UCSD-AML1 (cell line): ENCODE results near the gene DNAJC28.
"Not testable (repeated sequence)": the region's sequence is repeated elsewhere in the genome, so short reads cannot be mapped to it uniquely, and the experiment has no call there.

ENCODE experiments used
- DNase-seq: peaks from one replicate; lab custom pipeline; 2025; ENCODE audit not compliant: unreplicated experiment; lab: John Stamatoyannopoulos, UW

DNAJC28 gene, protein sequence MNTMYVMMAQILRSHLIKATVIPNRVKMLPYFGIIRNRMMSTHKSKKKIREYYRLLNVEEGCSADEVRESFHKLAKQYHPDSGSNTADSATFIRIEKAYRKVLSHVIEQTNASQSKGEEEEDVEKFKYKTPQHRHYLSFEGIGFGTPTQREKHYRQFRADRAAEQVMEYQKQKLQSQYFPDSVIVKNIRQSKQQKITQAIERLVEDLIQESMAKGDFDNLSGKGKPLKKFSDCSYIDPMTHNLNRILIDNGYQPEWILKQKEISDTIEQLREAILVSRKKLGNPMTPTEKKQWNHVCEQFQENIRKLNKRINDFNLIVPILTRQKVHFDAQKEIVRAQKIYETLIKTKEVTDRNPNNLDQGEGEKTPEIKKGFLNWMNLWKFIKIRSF

GRCh38 chr21:33491373-33492102 is at the start of gene DNAJC28:
Gene DNAJC28, minus strand, starts transcription at chr21:33491716. Its CDS starts 2,323 bp downstream, at chr21:33489393.
- peak; percentile 94 for DNase-seq

DNA sequence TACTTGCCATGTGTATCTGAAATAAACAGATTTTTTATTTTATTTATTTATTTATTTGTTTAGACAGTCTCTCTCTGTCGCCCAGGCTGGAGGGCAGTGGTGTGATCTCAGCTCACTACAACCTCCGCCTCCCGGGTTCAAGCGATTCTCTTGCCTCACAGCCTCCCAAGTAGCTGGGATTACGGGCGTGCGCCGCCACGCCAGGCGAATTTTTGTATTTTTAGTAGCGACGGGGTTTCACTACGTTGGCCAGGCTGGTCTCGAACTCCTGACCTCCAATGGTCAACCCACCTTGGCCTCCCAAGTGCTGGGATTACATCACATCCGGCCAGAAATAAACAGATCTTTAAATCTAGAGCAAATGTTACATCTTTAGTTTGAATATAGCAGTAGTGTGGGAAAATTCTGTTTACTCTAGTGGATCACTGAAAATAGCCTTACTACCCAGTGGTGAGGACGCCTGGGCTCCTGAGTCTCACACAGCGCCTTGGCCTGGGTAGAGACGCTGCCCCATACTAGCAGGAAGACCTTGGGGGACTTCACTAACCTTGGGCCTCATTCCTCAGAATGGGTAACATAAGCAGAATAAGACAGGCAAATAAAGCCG is 49.7 kb upstream of the DNAJC28 start:
- peak; percentile 46 for DNase-seq

DNA sequence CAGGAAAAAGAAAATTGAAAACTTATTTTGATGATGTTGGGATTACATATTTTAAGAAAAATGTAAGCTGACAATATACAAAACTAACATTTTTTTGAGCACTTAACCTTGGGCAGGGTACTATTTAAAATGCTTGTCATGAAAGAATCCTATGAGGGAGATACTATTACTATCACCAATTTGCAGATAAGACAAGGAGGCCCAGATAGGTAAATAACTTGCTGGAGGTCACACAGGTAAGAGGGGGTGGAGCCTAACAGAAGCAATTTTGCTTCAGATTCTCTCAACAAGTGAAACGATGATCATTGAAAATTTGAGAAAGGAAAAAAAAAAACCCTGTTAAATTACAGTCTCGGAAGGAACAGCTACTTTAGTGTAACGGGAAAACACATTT is 49.2 kb upstream of the DNAJC28 start:
- no peak for DNase-seq

GRCh38 chr21:33539616-33540015 is 48.1 kb upstream of the DNAJC28 start:
- DNase-seq, result no peak

- no peak for DNase-seq
Observed at GRCh38 chr21:33537212-33537611, 45.7 kb upstream of the DNAJC28 start.

GRCh38 chr21:33531007-33531406 is 39.5 kb upstream of the DNAJC28 start:
- no peak for DNase-seq

DNA sequence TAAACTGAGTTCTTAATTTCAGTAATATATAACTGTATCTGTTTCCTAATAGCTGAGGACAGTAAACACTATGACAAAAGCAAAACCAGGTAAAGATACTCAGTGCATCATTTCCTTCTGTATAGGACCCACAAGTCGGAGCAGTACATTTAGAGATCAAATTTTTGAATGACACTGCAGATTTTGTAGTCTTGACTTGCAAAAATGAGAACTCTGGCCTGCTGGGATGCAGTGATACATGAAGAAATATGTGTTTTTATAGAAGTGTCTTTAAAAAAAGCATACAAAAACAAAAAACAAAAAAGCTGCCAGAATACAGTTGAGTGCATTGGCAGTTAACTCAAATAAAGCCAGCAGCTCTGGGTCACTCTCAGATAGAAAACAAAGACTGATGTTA is 31.4 kb upstream of the DNAJC28 start:
- DNase-seq, result no peak

GRCh38 chr21:33522297-33522952 is 30.9 kb upstream of the DNAJC28 start:
- no peak for DNase-seq

- DNase-seq, result no peak
Observed at GRCh38 chr21:33518899-33519298, 27.4 kb upstream of the DNAJC28 start.

DNA sequence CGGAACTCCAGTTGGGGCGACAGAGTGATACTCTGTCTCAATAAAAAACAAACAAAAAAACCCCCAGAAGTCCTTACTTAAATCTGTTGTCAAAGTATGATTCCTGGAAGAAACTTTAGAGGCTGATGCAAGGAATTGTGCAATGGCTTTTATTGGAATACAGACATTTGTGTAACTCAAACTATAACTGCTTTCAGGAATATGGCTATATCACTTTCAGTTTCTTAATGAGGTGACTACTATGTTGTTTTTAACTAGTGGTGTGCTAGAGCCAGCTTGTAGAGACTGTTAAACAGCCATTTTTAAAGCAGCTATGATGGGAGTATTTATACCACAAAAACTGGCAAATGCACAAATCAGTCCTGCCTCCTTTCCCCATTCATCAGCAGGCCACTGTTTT is 22.7 kb upstream of the DNAJC28 start:
- no peak for DNase-seq

DNA sequence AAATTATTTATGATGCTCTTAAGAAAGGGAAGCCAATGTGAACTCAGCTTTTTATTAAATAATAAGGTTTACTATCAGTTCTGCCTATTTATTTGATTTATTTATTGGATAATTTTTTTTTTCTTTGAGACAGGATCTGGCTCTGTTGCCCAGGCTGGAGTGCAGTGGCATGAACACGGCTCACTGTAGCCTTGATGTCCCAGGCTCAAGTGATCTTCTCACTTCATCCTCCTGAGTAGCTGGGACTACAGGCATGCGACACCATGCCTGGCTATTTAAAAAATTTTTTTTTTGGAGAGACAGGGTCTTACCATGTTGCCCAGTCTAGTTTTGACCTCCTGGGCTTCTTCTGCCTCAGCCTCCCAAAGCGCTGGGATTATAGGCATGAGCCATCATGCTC is 21.0 kb upstream of the DNAJC28 start:
- DNase-seq, result no peak

GRCh38 chr21:33511639-33512038 is 20.1 kb upstream of the DNAJC28 start:
- no peak for DNase-seq

- DNase-seq, result no peak
Observed at GRCh38 chr21:33510826-33511225, 19.3 kb upstream of the DNAJC28 start.

GRCh38 chr21:33507003-33507402 is 15.5 kb upstream of the DNAJC28 start:
- not testable (repeated sequence) for DNase-seq

GRCh38 chr21:33505833-33506232 is 14.3 kb upstream of the DNAJC28 start:
- DNase-seq, result no peak

DNA sequence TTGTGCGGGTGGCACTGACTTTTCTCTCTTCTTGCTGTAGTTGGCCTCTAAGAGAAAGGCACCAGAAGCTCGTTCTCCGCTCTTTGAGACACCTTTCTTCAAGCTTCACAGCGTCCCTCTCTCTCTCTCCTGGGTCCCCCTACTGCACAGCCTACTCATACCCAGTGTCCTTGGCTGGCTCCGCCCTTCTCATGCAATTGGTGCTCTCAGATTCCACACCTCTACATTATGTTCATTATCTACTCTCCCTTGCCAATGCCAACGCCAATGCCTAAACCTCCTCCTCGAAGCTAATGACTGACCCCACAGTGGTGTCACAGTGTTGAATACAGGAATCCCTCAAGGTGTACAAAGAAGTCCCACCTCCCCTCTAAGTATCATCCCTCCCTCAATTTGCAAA is 4.8 kb upstream of the DNAJC28 start:
- no peak for DNase-seq

- no peak for DNase-seq
Observed at GRCh38 chr21:33495743-33496142, 4.2 kb upstream of the DNAJC28 start.

- no peak for DNase-seq
Observed at GRCh38 chr21:33493756-33494155, 2.2 kb upstream of the DNAJC28 start.

DNA sequence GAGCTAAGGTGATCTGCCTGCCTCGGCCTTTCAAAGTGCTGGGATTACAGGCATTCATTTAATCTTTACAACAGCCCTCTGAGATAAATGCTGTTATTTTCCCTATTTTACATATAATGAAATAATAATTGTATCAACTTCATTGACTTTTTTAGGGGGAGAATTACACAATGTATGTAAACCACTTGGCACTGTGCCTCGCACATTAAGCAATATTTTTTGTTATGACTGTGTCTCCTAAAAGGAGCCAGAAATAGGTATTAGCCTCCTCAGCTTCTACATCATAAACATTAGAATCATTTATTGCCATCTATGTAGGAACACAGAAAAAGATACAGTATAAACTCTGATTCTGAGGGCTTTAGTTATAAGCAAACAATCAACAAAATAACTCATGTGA is 1.1 kb upstream of the DNAJC28 start:
- DNase-seq, result no peak

DNA sequence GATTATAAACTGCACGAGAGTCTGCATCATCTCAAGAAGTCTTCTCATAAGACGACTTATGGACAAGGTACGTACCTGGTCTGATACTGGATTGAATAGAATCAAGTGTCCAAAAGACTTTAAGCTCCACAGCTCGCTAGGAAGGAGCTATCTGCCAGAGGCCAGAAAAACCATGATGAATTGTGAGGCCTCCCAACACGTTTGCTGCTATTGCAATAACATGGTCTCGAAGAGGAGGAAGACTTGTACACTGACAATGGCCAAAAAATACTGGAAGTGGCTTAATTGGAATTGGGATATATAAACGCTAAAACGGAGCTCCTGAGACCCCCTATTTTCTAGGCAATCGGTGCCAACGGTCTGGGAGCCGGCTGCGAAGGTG is 534 bp downstream of the DNAJC28 start:
- DNase-seq, result no peak

DNA sequence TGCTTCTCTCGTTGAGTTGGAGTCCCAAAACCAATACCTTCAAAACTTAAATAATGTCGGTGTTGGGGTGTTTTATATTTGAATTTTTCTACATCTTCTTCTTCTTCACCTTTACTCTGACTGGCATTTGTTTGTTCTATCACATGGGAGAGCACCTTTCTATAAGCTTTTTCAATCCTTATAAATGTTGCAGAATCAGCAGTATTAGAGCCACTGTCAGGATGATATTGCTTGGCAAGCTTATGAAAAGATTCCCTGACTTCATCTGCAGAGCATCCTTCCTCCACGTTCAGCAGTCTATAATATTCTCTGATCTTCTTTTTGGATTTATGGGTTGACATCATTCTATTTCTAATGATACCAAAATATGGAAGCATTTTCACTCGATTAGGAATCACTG is 2.6 kb downstream of the DNAJC28 start:
- no peak for DNase-seq

GRCh38 chr21:33487996-33488395 is 3.5 kb downstream of the DNAJC28 start:
- no peak for DNase-seq
